HG02943 (cell line): Measurements from ENCODE around the gene PHYHD1.
"Not testable (repeated sequence)": the region's sequence is repeated elsewhere in the genome, so short reads cannot be mapped to it uniquely, and the experiment has no call there.

ENCODE experiments used
- ATAC-seq: cut with Tn5 transposase; IDR thresholded peaks from one replicate; pipeline ENCODE4 v1.9.1; 2021; ENCODE audit warnings: mild to moderate bottlenecking, low read depth, moderate library complexity; ENCODE audit not compliant: unreplicated experiment

The PHYHD1 gene

DNA sequence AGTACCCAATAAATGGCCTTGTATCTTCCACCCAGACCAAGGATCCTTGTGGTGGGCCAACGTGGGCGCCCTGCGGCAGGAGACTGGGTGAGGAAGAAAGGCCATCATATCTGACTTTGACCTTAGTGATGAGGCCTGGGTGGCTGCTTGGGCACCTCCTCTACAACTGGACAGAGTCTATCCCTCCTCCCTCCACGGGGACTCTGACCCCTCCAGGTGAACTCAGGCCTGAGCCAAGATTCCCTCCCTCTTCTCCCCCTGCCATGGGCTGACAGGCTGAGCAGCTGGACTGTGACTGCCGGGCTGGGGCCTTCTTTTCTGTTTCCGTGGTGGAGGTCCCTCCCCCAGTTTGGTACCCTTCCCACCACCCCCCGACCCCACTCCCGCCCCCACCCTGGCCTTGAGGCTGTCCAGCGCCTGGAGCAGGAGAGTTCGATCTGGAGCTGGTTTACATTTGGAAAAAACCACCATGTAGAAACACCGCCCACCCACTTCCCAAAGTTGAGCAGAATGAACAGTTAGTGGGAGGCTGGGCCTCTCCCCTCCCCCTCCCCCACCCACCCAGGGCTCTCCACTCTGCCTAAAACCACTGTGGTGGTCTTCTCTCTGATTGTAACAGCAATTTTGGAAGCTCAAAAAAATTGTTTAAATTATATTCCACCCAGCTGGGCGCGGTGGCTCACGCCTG, 1.2 kb upstream of the PHYHD1 start:
- no peak for ATAC-seq

DNA sequence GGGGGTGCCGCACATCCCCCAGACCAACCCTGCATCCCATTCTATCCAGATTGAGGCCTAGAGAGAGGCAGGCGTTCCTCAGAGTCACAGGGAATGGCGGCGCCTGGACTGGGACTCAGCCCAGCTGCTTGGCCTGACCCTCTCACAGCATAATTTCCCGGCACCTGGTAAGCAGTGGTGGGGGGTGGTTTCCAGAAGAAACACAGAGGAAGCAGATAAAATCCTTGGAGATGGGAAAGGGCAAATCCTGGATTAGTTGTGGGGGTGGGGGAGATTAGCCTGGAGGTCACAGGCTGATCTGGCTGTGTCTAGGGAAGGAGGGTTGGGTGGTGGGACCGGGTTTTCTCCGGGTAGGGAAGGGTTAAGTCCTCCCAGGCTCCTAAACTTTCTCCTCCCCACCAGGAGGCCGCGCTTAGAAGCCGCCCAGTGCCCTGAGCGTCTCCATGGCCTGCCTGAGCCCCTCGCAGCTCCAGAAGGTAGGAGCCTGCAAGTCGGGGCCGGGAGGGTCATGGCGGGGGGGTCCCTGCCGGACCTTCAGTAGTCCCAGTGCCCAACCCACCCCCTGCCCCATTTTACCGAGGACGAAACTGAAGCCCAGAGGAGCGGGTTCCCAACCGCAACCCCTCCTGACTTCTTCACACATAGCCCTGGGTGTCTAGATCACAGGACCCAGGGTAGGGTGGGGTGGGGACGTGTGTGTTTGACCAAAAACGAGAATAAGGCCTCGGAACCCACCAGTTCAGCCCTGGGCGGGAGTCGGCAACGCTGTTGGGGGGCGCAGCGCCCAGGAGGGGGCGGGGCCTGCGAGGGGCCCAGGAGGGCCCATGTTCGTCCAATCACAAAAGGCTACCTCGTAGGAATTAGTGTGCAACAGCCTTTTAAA, 1.3 kb downstream of the PHYHD1 start:
- no peak for ATAC-seq

DNA sequence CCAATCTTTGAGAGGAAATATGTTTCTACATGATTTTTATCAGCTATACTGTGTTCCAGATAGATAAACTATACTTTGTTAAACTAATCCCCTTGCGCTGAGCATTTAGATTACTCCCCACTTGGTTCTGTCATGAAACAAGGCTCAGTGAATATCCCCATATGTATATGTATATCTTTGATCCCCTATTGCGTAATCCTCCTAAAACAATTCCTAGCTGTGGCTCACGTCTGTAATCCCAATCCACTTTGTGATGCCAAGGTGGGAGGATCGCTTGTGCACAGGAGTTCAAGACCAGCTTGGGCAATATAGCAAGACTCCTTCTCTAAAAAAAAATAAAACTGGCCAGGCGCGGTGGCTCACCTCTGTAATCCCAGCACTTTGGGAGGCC, 2.7 kb downstream of the PHYHD1 start:
- ATAC-seq = no peak

DNA sequence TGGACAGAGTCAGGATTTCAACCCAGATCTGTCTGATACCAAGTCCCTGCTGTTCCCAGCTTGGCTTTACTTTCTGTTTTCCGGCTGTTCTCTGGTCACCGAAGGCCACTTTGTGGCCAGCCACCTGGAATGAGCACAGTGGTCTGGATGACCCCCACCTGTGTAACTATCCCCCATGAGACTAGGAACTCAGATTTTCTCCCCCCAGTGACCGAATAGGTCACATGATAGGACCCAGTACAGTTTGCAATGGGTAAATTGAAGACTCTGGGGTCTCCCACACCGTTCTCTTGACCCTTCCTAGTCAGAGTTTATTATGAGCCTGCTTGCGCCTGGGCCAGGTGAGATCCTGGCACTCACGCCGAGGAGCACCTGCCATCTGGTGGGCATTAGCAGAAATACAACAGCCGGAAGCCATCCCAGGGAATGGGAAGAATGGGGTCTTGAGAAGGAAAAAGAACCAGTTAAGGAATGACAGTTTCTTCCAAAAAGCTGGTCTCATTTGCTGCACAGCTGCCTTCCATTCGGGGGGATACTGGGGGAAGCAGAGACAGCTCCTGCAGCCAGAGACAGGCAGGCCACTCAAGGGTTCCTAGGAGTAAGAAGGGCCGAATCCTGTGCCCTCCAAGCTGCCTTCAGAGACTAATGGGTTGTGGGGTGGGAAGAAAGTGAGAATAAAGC, 7.1 kb downstream of the PHYHD1 start:
- no peak for ATAC-seq

DNA sequence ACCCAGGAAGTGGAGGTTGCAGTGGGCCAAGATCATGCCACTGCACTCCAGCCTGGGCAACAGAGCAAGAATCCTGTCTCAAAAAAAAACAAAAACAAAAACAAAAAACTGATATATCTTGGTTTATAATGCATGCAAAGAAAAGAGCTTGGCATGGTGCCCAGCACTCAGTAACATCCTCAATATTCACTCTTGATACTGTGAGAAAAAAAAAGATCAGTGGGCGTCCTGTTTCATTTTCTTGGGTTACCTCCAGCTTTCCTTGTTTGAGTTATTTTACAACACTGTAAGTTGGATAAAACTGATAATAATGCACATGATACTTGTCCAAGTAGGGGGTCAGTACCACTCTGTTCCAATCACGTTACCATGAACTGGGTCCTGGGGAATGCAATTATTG, 7.8 kb downstream of the PHYHD1 start:
- no peak for ATAC-seq

DNA sequence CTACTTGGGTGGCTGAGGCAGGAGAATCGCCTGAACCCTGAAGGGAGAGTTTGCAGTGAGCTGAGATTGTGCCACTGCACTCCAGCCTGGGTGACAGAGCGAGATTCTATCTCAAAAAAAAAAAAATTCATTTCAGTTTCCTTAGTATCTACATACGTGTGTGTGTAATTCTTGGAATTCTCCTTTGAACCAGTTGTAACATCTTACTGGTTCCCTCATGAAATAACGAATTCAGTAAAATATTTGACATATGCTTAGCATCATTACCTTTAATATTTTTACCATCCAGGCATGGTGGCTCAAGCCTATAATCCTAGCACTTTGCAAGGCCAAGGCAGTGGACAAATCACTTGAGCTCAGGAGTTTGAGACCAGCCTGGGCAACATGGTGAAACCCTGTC, 8.8 kb downstream of the PHYHD1 start:
- ATAC-seq = no peak

DNA sequence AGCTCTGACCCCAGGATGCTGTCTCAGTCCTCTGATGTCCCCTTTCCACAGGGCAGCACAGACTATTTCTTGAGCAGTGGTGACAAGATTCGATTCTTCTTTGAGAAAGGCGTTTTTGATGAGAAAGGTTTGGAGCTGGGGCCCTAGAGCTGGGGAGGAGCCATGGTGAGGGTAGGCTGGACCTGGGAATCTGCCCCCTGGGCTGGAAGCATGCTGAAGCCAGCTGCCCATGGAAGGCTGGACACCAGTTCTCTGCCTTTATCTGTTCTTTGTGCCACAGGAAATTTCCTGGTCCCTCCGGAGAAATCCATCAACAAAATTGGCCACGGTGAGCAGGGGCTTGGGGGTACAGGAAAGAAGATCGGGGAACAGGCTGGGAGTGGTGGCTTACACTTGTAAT, 12.9 kb downstream of the PHYHD1 start:
- no peak for ATAC-seq

DNA sequence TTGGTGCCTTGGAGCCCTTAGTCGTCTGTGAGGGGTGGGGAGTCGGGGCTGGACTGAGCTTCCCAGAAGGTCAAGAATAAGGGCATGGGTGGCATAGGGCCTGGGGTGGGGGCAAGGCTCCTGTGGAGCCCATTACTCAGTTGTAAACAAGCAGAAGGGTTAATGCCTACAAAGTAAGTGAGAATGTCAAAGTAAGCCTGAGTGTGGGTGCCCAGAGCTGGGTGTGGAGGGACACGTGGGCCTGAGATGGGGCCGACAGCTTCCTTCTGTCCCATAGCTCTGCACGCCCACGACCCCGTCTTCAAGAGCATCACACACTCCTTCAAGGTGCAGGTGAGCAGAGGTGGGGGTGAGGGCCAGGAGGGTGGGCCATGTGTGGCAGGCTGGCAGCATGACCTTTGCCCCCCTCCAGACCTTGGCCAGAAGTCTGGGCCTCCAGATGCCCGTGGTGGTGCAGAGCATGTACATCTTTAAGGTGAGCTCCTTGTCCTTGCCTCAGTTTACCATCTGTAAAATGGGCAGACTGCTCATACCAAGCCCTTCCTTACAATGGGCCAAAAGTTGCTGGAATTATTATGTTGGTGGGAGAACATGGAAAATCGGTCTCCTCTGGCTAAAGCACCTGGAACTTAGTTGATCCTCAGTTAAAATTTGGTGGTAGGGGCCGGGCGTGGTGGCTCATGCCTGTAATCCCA, 15.5 kb downstream of the PHYHD1 start:
- no peak for ATAC-seq

DNA sequence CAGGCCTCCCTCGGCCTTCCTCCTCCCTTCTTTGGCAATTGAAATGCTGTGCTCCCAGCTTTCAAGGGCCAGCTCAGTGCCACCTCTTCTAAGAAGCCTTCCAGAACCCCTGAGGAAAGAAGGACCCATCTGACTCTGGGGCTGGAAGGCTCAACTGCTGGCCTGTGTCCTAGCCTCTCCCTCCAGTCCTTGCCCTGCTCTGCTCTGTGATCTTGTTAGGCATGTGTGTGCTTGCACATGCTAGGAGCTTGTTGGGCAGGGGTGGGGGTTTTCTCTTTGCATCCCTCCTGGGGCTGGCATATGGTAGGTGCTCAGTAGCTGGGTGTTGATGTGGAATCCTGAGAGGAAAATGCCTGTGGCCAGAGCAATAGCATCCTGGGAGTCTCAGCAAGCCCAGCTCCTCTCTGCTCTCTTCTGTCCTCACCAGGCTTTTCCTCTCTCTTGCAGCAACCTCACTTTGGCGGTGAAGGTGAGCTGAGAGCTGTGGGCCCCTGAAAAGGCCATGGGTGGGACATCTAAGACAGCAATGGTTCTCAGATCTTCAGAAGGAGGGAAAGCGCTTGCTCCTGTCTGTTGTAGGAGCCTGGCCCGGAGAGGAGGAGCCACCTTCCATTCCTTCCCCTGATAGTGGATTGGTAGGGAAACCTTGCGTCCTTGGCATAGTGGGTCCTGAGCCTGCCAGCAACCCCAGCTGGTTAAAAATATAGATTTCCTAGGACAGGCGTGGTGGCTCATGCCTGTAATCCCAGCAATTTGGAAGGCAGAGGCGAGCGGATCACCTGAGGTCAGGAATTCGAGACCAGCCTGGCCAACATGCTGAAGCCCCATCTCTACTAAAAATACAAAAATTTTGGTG, 16.8 kb downstream of the PHYHD1 start:
- no peak for ATAC-seq

DNA sequence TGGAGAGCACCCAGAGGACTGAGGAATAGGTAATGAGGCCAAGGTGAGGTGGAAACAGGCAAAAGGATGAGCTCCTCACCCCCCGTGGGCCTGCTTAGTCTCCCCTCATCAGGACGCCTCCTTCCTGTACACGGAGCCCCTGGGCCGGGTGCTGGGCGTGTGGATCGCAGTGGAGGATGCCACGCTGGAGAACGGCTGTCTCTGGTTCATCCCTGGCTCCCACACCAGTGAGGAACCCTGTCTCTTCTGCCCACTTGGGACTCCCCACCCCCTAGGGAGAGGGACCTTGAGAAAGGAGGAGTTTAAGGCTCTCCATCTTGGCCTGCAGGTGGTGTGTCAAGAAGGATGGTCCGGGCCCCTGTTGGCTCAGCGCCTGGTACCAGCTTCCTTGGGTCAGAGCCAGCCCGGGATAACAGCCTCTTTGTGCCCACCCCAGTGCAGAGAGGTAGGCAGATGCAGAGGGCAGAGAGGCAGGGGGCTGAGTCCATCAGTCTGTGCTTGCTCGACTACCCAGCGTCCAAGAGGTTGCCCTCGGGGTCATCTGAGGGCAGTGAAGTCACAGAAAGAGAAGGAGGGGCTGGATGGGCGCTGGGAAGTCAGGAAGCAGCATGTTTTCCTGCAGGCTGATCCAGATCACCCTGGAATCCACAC, 19.6 kb downstream of the PHYHD1 start:
- ATAC-seq = no peak

DNA sequence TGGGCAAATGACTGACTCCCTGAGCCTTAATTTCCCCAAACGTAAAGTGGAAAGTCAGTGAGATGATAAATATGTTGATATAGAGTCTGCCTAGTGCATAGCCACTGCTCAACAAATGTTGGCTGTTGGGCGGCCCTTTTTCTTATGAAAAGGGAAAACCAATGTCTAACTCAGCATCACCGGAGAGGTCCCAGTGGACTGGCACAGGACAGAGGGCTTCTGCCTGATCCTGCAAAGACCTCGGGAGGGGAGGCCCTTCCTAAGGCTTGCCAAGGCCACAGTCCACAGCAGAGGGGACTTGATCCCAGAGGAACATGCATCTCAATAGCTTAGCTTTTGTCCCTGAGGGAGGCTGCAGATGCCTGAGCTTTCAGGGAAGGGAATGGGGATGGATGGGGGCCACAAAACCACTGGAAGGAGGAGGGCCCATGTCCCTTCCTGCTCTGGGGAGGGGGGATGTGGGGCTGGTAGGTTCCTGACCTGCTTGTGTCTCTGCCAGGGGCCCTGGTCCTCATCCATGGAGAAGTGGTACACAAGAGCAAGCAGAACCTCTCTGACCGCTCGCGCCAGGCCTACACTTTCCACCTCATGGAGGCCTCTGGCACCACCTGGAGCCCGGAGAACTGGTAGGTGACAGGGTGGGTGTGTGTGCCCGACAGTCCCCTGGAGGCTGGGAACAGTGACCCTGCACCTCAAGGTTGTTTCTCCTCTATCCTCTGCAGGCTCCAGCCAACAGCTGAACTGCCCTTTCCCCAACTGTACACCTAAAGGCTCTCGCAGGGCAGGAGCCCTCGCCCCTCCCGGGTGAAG, 20.4 kb downstream of the PHYHD1 start:
- ATAC-seq = no peak

DNA sequence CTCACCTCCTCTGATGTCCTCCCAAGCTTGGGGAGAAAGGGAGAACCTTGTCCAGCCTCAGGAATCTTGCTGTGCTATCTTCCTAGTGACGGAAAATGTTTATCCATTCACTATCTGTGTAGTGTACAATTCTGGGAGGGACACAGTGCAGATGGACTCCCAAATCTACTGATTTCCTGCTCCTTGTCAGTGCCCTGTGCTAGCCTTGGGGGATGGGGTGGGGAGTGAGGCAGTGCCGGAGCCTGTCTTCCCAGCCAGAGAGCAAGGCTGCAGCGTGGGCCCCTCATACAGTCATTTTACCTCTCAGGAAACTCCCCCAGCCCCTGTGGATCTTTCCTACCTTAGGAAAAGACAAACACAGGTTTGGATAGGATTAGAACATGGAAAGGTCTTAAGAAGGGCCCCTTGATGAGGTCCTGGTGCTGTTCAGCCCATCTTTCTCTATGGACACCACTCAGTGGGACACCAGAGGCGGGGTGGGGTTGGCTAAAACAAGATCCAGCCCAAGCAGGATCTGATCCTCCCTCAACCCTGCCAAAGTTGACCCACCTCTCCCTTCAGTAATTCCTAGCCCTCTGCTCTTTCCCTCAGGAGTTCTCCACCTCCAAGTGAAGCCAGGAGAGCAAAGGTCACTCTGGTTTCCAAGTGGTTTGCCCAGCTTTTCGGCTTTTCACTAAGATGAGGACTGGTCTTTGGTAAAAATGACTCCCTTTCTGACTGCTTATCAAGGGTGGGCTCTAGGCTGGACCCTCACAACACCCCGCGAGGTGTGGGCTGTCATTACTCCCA, 23.2 kb downstream of the PHYHD1 start:
- ATAC-seq = no peak

DNA sequence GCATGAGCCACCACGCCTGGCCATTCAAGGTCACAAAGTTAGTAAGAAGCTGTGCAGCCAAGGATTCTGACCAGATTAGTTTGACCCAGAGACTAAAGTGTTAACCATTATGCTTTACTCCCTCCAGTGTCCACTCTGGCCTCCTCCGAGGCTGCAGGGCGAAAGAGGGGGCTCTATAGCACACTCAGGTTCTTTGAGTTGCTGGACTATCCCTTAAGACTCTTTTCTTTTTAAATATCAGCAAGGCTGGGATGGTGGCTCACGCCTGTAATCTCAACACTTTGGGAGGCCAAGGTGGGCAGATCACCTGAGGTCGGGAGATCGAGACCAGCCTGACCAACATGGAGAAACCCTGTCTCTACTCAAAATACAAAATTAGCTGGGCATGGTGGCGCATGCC, 24.2 kb downstream of the PHYHD1 start:
- not testable (repeated sequence) for ATAC-seq

DNA sequence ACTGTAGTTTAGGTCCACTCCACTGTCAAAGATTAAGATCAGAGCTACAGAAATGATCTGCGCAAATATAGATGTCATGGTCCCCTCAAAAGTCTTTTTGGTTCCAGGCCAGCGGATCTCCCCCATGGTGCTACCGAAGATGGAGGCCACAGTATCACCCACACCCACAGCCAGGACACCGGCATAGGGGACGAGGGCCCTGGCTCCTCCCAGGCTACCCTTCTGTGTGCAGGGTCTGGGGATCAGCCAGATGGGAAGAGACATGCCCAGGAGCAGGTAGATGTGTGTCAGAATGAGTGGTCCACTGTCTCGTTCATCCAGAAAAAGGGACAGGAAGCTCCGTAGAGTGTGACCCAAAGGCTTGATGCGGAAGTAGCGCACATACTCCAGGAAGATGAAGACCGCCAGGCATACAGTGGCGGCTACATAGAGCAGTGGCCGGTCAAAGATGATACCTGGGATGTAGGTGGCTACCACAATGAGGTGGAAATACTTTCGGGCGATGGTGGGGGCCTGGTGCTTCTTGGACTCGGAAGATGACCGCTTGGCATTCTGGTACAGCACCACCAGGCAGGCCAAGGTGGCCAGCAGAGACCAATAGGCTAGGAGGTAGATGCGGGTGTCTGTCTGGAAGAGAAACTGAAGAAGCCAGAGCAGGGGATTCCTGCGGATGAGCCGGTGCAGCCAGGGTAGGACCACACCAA, 25.2 kb downstream of the PHYHD1 start:
- ATAC-seq = no peak

DNA sequence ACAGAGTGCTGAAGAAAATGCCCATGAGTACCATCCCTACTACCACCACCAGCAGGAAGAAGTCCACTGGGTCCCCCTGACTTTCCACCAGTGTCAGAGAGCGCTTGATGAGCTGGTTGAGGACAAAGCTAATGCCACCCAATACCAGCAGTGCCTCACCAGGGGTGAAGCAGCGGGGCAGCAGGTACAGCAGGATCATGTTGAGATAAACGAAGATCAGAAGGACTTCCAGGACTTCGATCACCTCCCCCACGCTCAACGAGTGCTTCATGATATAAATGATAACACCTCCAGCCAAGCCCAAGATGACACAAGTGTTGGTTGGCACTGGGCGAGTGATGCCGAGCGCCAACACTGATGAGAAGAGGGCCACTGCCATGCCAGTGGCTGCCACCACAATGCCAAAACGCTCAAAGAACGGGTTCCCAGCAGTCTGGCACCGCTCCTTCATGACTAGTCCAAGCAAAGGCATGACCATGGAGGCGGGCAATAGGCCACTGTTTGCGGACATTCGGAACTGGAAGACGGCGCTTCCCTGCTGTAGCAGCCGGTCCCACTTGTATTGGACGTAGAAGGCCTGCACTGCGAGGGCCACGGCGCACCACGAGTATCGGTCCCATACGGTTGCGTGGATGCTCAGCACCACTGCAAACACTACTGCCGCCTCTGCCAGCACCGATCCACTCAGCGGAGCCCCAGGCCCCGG, 25.9 kb downstream of the PHYHD1 start:
- ATAC-seq = peak; percentile 3

DNA sequence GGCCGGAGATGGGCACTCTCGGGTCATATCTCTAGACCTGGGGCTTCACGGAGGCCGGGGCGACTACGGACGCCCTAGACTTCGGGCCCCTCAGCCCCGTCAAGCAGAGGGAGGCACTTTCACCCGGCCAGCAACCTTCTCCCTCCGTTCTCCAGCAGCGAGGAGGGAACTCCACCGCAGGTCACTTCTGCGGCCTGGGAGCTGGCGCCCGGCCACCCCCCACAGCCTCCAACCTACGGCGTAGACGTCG, 26.4 kb downstream of the PHYHD1 start:
- peak; percentile 29 for ATAC-seq
